Tibial nerve (tissue), 4 donors: ENCODE results near the gene ASH1L. TPM values are rescaled to one million over a fixed set of nuclear protein-coding genes. Genes with fewer than 3 reads are reported as not detected.
"Not testable (repeated sequence)": the region's sequence is repeated elsewhere in the genome, so short reads cannot be mapped to it uniquely, and the experiment has no call there.

ENCODE experiments used
- DNase-seq, 2 donors: peaks; one replicate each; pipeline ENCODE4 v3.0.0-alpha.2; 2019; ENCODE audit warnings: low spot score in 2 of 2
- H3K27ac ChIP-seq, 4 donors: fragments of 200-600 bp; sonication (generic) in 3 of 4; one replicate each; pipeline ENCODE4 v1.5.1; 2017 to 2019; ENCODE audit warnings: mild to moderate bottlenecking in 1 of 4
- H3K27me3 ChIP-seq, 2 donors: fragments of 200-600 bp; sonication (generic) in 1 of 2; one replicate each; pipeline versions ENCODE4 v1.5.1 to v1.6.0; 2017 to 2019
- H3K36me3 ChIP-seq, 3 donors: fragments of 200-600 bp; sonication (generic); one replicate each; pipeline ENCODE4 v1.5.1; 2018 to 2019
- H3K4me1 ChIP-seq, 4 donors: fragments of 200-600 bp; sonication (generic) in 3 of 4; one replicate each; pipeline ENCODE4 v1.5.1; 2017 to 2019
- H3K4me3 ChIP-seq, 4 donors: fragments of 200-600 bp; sonication (generic) in 3 of 4; one replicate each; pipeline ENCODE4 v1.5.1; 2017 to 2019; ENCODE audit warnings: mild to moderate bottlenecking in 1 of 4, moderate library complexity in 1 of 4
- H3K9me3 ChIP-seq, 4 donors: fragments of 200-600 bp; sonication (generic) in 3 of 4; one replicate each; pipeline ENCODE4 v1.5.1; 2017 to 2019
- EP300 ChIP-seq, 2 donors: sonication (generic); formaldehyde crosslinking; IDR thresholded peaks; one replicate each; pipeline ENCODE4 v1.6.1; 2017; ENCODE audit warnings: antibody characterized with exemption in 2 of 2, mild to moderate bottlenecking in 1 of 2
- POLR2A ChIP-seq, 2 donors: fragments of 450-650 bp; IDR thresholded peaks; one replicate each; pipeline ENCODE4 v1.6.1; 2017; ENCODE audit warnings: antibody characterized with exemption in 2 of 2, mild to moderate bottlenecking in 2 of 2, moderate library complexity in 2 of 2
- WGBS, 2 donors: methylation state at CpG; one replicate each; pipeline ENCODE4 v1.1.5; 2018; 5-methylcytosine and 5-hydroxymethylcytosine counted together
- total RNA-seq, 4 donors: library from RNA; depleted of rRNA; stranded (reverse); fragments of >200 nt; gene quantifications; one replicate each; pipeline ENCODE4 v1.1.0, GENCODE V29; 2016
- TF ChIP-seq, protein P1 (sequence below), 5 experiments: fragments of 200-600 bp in 3 of 5; fragments of 450-650 bp in 2 of 5; sonication (generic) in 3 of 5; IDR thresholded peaks; one replicate each; pipeline ENCODE4 v1.5.1; 2016 to 2019; ENCODE audit warnings: antibody characterized with exemption in 5 of 5, mild to moderate bottlenecking in 3 of 5, moderate library complexity in 2 of 5

Gene ASH1L
- total RNA-seq, 4 donors from 2014 or later = 73.7 to 99.6 (median 85.9) TPM

DNA sequence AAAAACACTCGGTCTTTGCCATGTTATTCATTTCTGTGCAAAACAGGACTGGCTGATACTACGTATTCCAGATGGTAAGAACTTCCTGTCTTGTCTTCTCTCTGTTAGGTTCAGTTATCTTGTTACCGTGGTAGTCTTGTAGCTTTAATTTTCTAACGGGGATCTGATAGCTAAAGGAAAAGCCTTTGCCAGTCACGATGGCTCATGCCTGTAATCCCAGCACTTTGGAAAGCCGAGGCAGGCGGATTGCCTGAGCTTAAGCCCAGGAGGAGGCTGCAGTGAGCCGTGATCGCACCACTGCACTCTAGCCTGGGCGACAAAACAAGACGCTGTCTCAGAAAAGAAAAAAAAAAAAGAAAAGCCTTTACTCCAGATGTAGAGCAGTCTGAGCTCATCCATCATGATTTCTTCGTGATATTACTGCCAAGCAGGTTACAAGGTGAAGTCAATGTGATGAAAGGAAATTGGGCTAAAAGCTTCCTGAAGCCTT, 36.3 kb upstream of the ASH1L start:
- H3K9me3 ChIP-seq = no peaks in the 10 kb centered on the region
- TF ChIP-seq POLR2A (IDR thresholded peaks at IDR 0.05) (no peak), EP300 (IDR thresholded peaks at IDR 0.05) (no peak)
- TF ChIP-seq, protein P1, sequence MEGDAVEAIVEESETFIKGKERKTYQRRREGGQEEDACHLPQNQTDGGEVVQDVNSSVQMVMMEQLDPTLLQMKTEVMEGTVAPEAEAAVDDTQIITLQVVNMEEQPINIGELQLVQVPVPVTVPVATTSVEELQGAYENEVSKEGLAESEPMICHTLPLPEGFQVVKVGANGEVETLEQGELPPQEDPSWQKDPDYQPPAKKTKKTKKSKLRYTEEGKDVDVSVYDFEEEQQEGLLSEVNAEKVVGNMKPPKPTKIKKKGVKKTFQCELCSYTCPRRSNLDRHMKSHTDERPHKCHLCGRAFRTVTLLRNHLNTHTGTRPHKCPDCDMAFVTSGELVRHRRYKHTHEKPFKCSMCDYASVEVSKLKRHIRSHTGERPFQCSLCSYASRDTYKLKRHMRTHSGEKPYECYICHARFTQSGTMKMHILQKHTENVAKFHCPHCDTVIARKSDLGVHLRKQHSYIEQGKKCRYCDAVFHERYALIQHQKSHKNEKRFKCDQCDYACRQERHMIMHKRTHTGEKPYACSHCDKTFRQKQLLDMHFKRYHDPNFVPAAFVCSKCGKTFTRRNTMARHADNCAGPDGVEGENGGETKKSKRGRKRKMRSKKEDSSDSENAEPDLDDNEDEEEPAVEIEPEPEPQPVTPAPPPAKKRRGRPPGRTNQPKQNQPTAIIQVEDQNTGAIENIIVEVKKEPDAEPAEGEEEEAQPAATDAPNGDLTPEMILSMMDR (IDR thresholded peaks at IDR 0.05) = no peak

DNA sequence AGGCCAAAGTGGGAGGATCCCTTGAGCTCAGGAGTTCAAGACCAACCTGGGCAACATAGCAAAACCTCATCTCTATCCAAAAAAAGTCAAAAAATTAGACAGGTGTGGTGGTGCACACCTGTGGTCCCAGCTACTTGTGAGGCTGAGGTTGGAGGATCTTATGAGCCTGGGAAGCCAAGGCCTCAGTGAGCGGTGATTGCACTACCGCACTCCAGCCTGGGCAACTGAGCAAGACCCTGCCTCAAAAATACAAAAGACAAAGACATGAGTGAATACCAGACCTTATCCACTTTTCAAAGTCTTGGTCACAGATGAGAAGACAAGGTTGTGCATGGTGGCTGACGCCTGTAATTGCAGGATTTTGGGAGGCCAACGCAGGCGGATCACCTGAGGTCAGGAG, 34.3 kb upstream of the ASH1L start:
- DNase-seq = no peak
- H3K4me3 ChIP-seq = no peak overlapping the region
- no peaks in the 10 kb centered on the region for H3K9me3 ChIP-seq
- 95 to 100% methylated on average over 5 of the region's 5 CpGs for WGBS, 2 donors
- H3K36me3 ChIP-seq = no peaks in the 10 kb centered on the region
- no peaks in the 10 kb centered on the region for H3K27me3 ChIP-seq
- no peak for TF ChIP-seq EP300 (IDR thresholded peaks at IDR 0.05)
- TF ChIP-seq, protein P1 (IDR thresholded peaks at IDR 0.05) = no peak
- TF ChIP-seq POLR2A (IDR thresholded peaks at IDR 0.05) = no peak
- no peak overlapping the region for H3K27ac ChIP-seq
- H3K4me1 ChIP-seq = no peaks in the 10 kb centered on the region

More for the DNA sequence above, 36.3 kb upstream of the ASH1L start:
- 14 to 22% methylated on average over 12 of the region's 12 CpGs for WGBS, 2 donors
- H3K27me3 ChIP-seq = no peaks in the 10 kb centered on the region
- peak overlapping the region in 1 of 4 donors; percentile 19 for H3K4me3 ChIP-seq
- no peak overlapping the region for H3K27ac ChIP-seq
- no peaks in the 10 kb centered on the region for H3K36me3 ChIP-seq
- DNase-seq = peak in 1 of 2 donors; percentile 6
- H3K4me1 ChIP-seq = no peaks in the 10 kb centered on the region

DNA sequence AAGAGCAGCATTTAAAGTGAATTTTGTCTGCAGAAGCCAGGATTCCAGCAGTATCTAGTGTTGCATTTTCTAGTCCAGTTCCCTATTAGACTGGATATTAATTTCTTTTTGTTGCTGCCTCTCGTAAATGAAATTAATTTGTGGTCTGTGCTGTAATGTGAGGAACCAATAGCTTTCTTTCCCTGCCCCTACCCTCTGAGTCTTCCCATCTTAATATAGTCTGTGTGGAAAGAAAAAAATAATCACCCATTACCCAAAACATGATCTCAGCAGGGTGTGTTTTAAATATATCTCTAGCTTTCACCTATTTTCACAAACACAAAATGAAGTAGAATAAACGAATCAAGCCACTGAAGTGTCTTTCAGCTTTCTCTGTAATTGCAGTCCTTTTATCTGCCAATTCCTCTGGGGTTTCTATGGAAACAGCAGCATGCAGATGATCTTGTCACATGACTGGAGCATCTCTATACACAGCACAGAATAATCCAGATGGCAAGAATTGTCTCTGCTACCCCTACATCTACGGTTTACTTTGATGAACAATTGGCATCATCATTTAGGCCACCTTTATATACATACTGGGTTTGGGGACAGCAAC, 33.4 kb upstream of the ASH1L start:
- H3K9me3 ChIP-seq, H3K4me3 ChIP-seq, H3K4me1 ChIP-seq, H3K27me3 ChIP-seq, H3K27ac ChIP-seq, H3K36me3 ChIP-seq, DNase-seq: not testable (repeated sequence)
- whole genome bisulfite sequencing, 2 donors = 59 to 65% methylated on average over 3 of the region's 3 CpGs

DNA sequence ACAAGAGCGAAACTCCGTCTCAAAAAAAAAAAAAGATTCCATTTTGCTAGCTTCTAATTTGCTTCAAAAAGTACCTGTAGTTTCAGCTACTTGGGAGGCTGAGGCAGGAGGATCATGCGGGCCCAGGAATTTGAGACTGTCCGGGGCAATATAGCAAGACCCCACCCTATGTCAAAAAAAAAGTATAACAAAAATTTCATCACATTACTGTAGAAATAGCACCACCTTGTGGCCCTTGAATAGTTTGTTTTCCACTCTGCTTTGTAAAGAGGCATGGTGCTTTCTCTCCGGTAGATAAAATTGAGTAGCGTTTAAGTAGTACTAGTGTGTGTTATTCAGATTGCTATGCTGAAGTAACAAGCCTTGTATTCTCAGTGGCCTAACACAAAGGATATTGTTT, 29.2 kb upstream of the ASH1L start:
- H3K4me3 ChIP-seq = no peak overlapping the region
- no peaks in the 10 kb centered on the region for H3K4me1 ChIP-seq
- TF ChIP-seq, protein P1 (IDR thresholded peaks at IDR 0.05) = peak; percentile 31 to 50 (median 46)
- no peak for TF ChIP-seq POLR2A (IDR thresholded peaks at IDR 0.05)
- no peaks in the 10 kb centered on the region for H3K27me3 ChIP-seq
- no peak overlapping the region for H3K27ac ChIP-seq
- WGBS, 2 donors = 34 to 37% methylated on average over 6 of the region's 6 CpGs
- peak in 1 of 2 donors; percentile 54 for DNase-seq
- no peaks in the 10 kb centered on the region for H3K36me3 ChIP-seq
- H3K9me3 ChIP-seq = no peaks in the 10 kb centered on the region

DNA sequence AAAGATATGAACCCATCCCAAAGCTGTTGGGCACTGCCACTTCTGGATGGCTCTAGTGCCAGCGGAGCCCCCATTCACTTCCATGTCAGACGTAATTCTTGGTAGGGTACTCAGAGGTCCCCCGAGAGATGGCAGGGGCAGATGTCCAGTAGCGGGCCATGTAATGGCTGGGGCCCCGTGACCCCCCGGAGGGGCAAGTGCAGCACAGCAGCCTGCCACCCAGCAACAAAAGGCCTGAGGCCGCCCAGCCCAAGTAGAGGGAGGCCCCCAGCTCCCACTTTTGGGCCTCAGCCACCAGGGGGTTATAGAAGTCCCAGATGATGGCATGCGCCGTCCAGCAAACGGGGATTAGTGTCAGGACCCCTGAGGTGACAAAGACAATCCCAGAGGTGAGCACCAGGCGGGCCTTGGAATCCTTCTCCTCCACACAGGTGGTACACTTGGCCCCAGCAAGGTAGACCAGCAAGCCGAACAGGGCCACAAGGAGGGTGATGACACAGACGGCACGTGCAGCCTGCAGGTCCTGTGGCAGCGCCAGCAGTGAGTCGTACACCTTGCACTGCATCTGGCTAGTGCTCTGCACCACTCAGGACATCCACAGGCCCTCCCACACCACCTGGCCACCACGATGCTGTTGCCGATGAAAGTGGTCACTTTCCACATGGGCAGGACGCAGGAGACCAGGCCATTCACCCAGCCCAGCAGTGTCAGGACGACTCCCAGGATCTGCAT, 28.1 kb upstream of the ASH1L start:
- not testable (repeated sequence) for H3K4me1 ChIP-seq, H3K9me3 ChIP-seq, H3K4me3 ChIP-seq, H3K27me3 ChIP-seq, DNase-seq, H3K27ac ChIP-seq, H3K36me3 ChIP-seq
- WGBS, 2 donors = 85 to 88% methylated on average over 15 to 18 of the region's 20 CpGs

DNA sequence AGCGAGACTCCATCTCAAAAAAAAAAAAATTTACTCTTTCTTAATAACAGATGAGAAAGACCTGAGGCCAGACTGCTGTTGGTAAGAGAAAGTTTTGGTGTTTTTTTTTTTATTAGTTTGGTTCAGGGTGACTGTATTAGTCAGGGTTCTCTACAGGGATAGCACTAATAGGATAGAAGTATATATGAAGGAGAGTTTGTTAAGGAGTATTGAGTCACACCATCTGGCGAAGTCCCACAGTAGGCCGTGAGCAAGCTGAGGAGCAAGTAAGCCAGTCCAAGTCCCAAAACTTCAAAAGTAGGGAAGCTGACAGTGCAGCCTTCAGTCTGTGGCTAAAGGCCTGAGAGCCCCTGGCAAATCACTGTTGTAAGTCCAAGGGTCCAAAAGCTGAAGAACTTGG, 26.7 kb upstream of the ASH1L start:
- H3K4me3 ChIP-seq, H3K4me1 ChIP-seq, DNase-seq, H3K9me3 ChIP-seq, H3K27me3 ChIP-seq, H3K36me3 ChIP-seq, H3K27ac ChIP-seq: not testable (repeated sequence)
- 77 to 95% methylated on average over 3 of the region's 3 CpGs for WGBS, 2 donors

DNA sequence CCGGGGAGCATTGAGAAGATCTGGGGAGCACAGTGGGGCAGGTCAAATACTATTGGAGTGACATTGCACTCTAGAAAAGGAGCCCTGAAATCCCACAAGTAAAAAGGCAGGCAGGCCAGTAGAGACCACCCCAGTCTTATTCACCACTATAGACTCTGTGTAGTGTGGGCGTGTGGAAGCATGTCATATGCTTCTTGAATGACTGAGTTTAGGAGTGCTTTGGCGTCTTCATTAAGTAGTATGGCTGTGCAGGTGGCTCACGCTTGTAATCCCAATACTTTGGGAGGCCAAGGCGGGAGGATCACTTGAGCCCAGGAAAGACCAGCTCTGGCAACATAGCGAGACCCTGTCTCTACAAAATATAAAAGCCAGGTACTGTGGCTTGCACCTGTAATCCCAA, 21.2 kb upstream of the ASH1L start:
- H3K9me3 ChIP-seq, DNase-seq, H3K27ac ChIP-seq, H3K4me3 ChIP-seq, H3K27me3 ChIP-seq, H3K4me1 ChIP-seq, H3K36me3 ChIP-seq: not testable (repeated sequence)
- WGBS, 2 donors = 86 to 93% methylated on average over 6 of the region's 6 CpGs

DNA sequence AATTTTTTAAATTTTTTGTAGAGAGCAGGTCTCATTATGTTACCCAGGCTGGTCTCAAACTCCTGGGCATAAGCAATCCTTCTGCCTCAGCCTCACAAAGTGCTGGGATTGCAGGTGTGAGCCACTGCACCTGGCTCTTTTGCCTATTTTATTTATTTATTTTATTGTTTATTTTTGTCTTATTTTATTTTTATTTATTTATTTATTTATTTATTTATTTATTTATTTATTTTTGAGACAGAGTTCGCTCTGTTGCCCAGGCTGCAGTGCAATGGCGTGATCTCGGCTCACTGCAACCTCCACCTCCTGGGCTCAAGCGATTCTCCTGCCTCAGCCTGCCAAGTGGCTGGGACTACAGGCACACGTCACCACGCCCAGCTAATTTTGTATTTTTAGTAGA, 13.0 kb upstream of the ASH1L start:
- not testable (repeated sequence) for DNase-seq, H3K36me3 ChIP-seq, H3K27me3 ChIP-seq, H3K4me3 ChIP-seq, H3K9me3 ChIP-seq, H3K4me1 ChIP-seq, H3K27ac ChIP-seq
- 91 to 97% methylated on average over 6 of the region's 6 CpGs for WGBS, 2 donors
